PC-9 (cell line): ENCODE data around the gene SGMS1. TPM values are rescaled to one million over a fixed set of nuclear protein-coding genes. Genes with fewer than 3 reads are reported as not detected.

ENCODE experiments used
- BruUV-seq: library from RNA; stranded (reverse); fragments of 400-500 nt; replicated peaks from 2 replicates; lab custom pipeline; 2021; lab: Mats Ljungman, UMichigan
- CTCF ChIA-PET: fragments of 300-600 bp; sonication (Branson Sonifier 250); formaldehyde crosslinking; loops from one replicate; lab custom pipeline; 2022; ENCODE audit warnings: antibody characterized with exemption; lab: Charles Lee
- POLR2A ChIA-PET: fragments of 300-600 bp; sonication (Branson Sonifier 250); formaldehyde crosslinking; loops from one replicate; lab custom pipeline; 2022; ENCODE audit warnings: antibody characterized with exemption; ENCODE audit not compliant: unreplicated experiment; lab: Charles Lee
- DNase-seq, 2 experiments: peaks; one replicate each; pipeline versions ENCODE4 v3.0.0 to v3.0.0-alpha.2; 2015 to 2022; ENCODE audit warnings: mixed read lengths in 1 of 2
- H2AFZ ChIP-seq: fragments of 200-600 bp; sonication (generic); 2 replicates; pipeline ENCODE4 v1.8.1; 2017; ENCODE audit warnings: antibody characterized with exemption
- H3F3A ChIP-seq: fragments of 200-600 bp; sonication (generic); 2 replicates; pipeline ENCODE4 v1.8.1; 2017; ENCODE audit warnings: antibody characterized with exemption, mild to moderate bottlenecking, low read depth; ENCODE audit not compliant: insufficient read depth
- H3K27ac ChIP-seq: fragments of 200-600 bp; sonication (generic); 2 replicates; pipeline ENCODE4 v1.6.1; 2016; ENCODE audit warnings: mixed run types
- H3K27me3 ChIP-seq: fragments of 200-600 bp; sonication (generic); 2 replicates; pipeline ENCODE4 v1.6.1; 2016; ENCODE audit warnings: low read depth, mixed run types; ENCODE audit not compliant: insufficient read depth
- H3K36me3 ChIP-seq: fragments of 200-600 bp; sonication (generic); 2 replicates; pipeline ENCODE4 v1.6.1; 2016; ENCODE audit warnings: low read depth, mixed run types
- H3K4me1 ChIP-seq: fragments of 200-600 bp; sonication (generic); replicated peaks from 2 replicates; pipeline ENCODE4 v1.6.1; 2016; ENCODE audit warnings: mixed run types; ENCODE audit not compliant: insufficient read depth
- H3K4me2 ChIP-seq: fragments of 200-600 bp; sonication (generic); 2 replicates; pipeline ENCODE4 v1.6.1; 2017; ENCODE audit warnings: mixed run types
- H3K4me3 ChIP-seq: fragments of 200-600 bp; sonication (generic); 2 replicates; pipeline ENCODE4 v1.6.1; 2016; ENCODE audit warnings: mixed run types
- H3K79me2 ChIP-seq: fragments of 200-600 bp; sonication (generic); 2 replicates; pipeline ENCODE4 v1.6.1; 2017; ENCODE audit warnings: low read depth, mixed run types
- H3K9me2 ChIP-seq: fragments of 200-600 bp; sonication (generic); 2 replicates; pipeline ENCODE4 v1.8.1; 2017; ENCODE audit warnings: mild to moderate bottlenecking; ENCODE audit not compliant: insufficient read depth
- H3K9me3 ChIP-seq: fragments of 200-600 bp; sonication (generic); 2 replicates; pipeline ENCODE4 v1.8.1; 2016; ENCODE audit warnings: low read depth; ENCODE audit not compliant: insufficient read depth
- H4K20me1 ChIP-seq: fragments of 200-600 bp; sonication (generic); 2 replicates; pipeline ENCODE4 v1.8.1; 2017; ENCODE audit not compliant: insufficient read depth
- CTCF ChIP-seq: fragments of 200-600 bp; sonication (generic); conservative IDR thresholded peaks from 2 replicates; pipeline ENCODE4 v1.6.1; 2017; ENCODE audit warnings: mixed run types, antibody characterized with exemption, mild to moderate bottlenecking, moderate library complexity
- EZH2 ChIP-seq: fragments of 200-600 bp; sonication (generic); IDR thresholded peaks from 2 replicates; pipeline ENCODE4 v1.8.0; 2017; ENCODE audit warnings: antibody characterized with exemption, low read depth
- intact Hi-C: fragments of 100-400 bp; cut with micrococcal nuclease; formaldehyde crosslinking; loops from one replicate; pipeline ENCODE4 v1.10.0; 2022; ENCODE audit not compliant: unreplicated experiment
- total RNA-seq: library from RNA; stranded (reverse); gene quantifications from 2 replicates; pipeline ENCODE4 v1.2.3, GENCODE V29; 2021

The SGMS1 gene
- total RNA-seq, 1 experiment from 2014 or later, result 35.0 TPM

GRCh38 chr10:50394832-50395231 is 228.9 kb downstream of the SGMS1 start:
- Histone ChIP-seq H3K9me3 (peaks cover 3% of the 10 kb centered on the region), H3K36me3 (peaks cover 39% of the 10 kb centered on the region), H2AFZ (no peak overlapping the region), H3K27ac (peak overlapping the region; percentile 86), H3K27me3 (no peaks in the 10 kb centered on the region), H3K4me3 (no peak overlapping the region), H3K9me2 (no peaks in the 10 kb centered on the region), H3K4me1 (peaks cover 63% of the 10 kb centered on the region), H4K20me1 (no peaks in the 10 kb centered on the region), H3F3A (peaks cover 34% of the 10 kb centered on the region), H3K79me2 (peaks cover 97% of the 10 kb centered on the region), H3K4me2 (peak overlapping the region; percentile 58)
- no TSS peak for BruUV-seq
- ChIA-PET POLR2A (interaction anchor here (0.6 kb wide), 2 partner anchors 95 to 135 kb away, joined by 3 to 7 read pairs; no protein-coding TSS in a partner anchor), CTCF (no interaction called here)
- DNase-seq, result no peak
- TF ChIP-seq CTCF (no peak), EZH2 (no peak)
- intact Hi-C loops, result no loop called here

GRCh38 chr10:50393784-50394467 is 229.8 kb downstream of the SGMS1 start:
- Histone ChIP-seq H4K20me1 (no peaks in the 10 kb centered on the region), H3K9me2 (no peaks in the 10 kb centered on the region), H3F3A (peaks cover 34% of the 10 kb centered on the region), H3K27me3 (no peaks in the 10 kb centered on the region), H3K4me1 (peaks cover 63% of the 10 kb centered on the region), H3K4me2 (peak overlapping the region; percentile 58), H3K9me3 (peaks cover 3% of the 10 kb centered on the region), H3K27ac (peak overlapping the region; percentile 86), H2AFZ (no peak overlapping the region), H3K4me3 (no peak overlapping the region; the same call in 1 of the 2 replicates), H3K79me2 (peaks cover 97% of the 10 kb centered on the region), H3K36me3 (peaks cover 39% of the 10 kb centered on the region)
- no TSS peak for BruUV-seq
- no peak for TF ChIP-seq EZH2
- TF ChIP-seq CTCF, result no peak
- ChIA-PET CTCF (interaction anchor here (0.6 kb wide), 1 partner anchor 72 kb away, joined by 3 read pairs; no protein-coding TSS in a partner anchor), POLR2A (interaction anchor here (0.6 kb wide), 1 partner anchor 94 kb away, joined by 7 read pairs; no protein-coding TSS in a partner anchor)
- DNase-seq, result peak in 1 of 2 experiments; percentile 52
- intact Hi-C loops, result no loop called here

GRCh38 chr10:50392966-50393718 is 230.6 kb downstream of the SGMS1 start:
- POLR2A ChIA-PET, result no interaction called here
- Histone ChIP-seq H3K4me2 (peak overlapping the region; percentile 58; the same call in 1 of the 2 replicates), H2AFZ (no peak overlapping the region), H3K4me1 (peaks cover 59% of the 10 kb centered on the region), H4K20me1 (no peaks in the 10 kb centered on the region; the same call in 1 of the 2 replicates), H3K27me3 (no peaks in the 10 kb centered on the region), H3K9me2 (no peaks in the 10 kb centered on the region), H3K27ac (peak overlapping the region; percentile 86), H3K36me3 (peaks cover 39% of the 10 kb centered on the region), H3K9me3 (peaks cover 3% of the 10 kb centered on the region), H3K4me3 (no peak overlapping the region), H3F3A (peaks cover 34% of the 10 kb centered on the region), H3K79me2 (peaks cover 100% of the 10 kb centered on the region)
- no TSS peak for BruUV-seq
- intact Hi-C loops, result no loop called here
- CTCF ChIA-PET, result no interaction called here
- no peak for TF ChIP-seq EZH2
- TF ChIP-seq CTCF, result no peak
- no peak for DNase-seq
